ENCODE data around the gene WDR36. TPM values are rescaled to one million over a fixed set of nuclear protein-coding genes. Genes with fewer than 3 reads are reported as not detected.

Gene WDR36
- total and polyA plus RNA-seq, 9 of the 15 experiments (the other 6 are each of a cell fraction or from before 2014, with no cell fraction given): 25.7 to 68.0 (median 41.5) TPM

- TF ChIP-seq ZBTB43 (CRISPR knock-in tag; IDR thresholded peaks at IDR 0.05) (no peak), ARID4B (CRISPR knock-in tag; IDR thresholded peaks at IDR 0.05) (no peak), ZBTB11 (CRISPR knock-in tag; IDR thresholded peaks at IDR 0.05) (peak in 1 of 3 experiments; percentile 74; a peak in 2 of 6 replicates), FOXK2 (conservative IDR thresholded peaks at IDR 0.05 in 1 of 2, IDR thresholded peaks at IDR 0.05 in 1 of 2; ENCODE audit: low read depth in 2 of 2) (no peak), MNT (conservative IDR thresholded peaks at IDR 0.05) (peak in 1 of 2 experiments; percentile 39; a peak in 2 of 4 replicates), ZNF324 (CRISPR knock-in tag; IDR thresholded peaks at IDR 0.05) (no peak), SUPT5H (IDR thresholded peaks at IDR 0.05) (peak; percentile 61; the same call in 1 of the 2 replicates), ESRRA (IDR thresholded peaks at IDR 0.05; ENCODE audit: borderline replicate concordance, low read depth) (peak; percentile 23; the same call in 1 of the 2 replicates), GATAD2A (IDR thresholded peaks at IDR 0.05) (no peak), POLR2G (IDR thresholded peaks at IDR 0.05; ENCODE audit: low read depth, low read length) (0 out of 2 replicates have a peak, but pooled peaks have one; percentile 31), BHLHE40 (IDR thresholded peaks at IDR 0.05; ENCODE audit: low read length) (0 out of 2 replicates have a peak, but pooled peaks have one; percentile 36), ZNF263 (CRISPR knock-in tag; IDR thresholded peaks at IDR 0.05; ENCODE audit: borderline replicate concordance) (peak; percentile 55; the same call in 1 of the 2 replicates), ZNF830 (CRISPR knock-in tag; IDR thresholded peaks at IDR 0.05) (no peak), MTA1 (IDR thresholded peaks at IDR 0.05; ENCODE audit: borderline replicate concordance) (peak; percentile 53; the same call in 1 of the 2 replicates), ATF1 (CRISPR knock-in tag; IDR thresholded peaks at IDR 0.05) (no peak), ATF1 (tag; IDR thresholded peaks at IDR 0.05) (peak; percentile 53; the same call in 1 of the 2 replicates), POLR2A (conservative IDR thresholded peaks at IDR 0.05) (peak; percentile 56; the same call in 1 of the 2 replicates)
Observed at GRCh38 chr5:111072949-111073682, 19.0 kb upstream of the WDR36 start (continued).
